Activated T-cell treated with anti-CD3 and anti-CD28 coated beads for 1 hour (primary cell): ENCODE measurements around the gene NEMP1.

Source experiments
- DNase-seq: peaks from one replicate; pipeline ENCODE4 v3.0.0-alpha.2; 2020; ENCODE audit warnings: low read depth

NEMP1 gene

GRCh38 chr12:57106021-57106708 lies 27.6 kb upstream of the NEMP1 start:
- no peak for DNase-seq

DNA sequence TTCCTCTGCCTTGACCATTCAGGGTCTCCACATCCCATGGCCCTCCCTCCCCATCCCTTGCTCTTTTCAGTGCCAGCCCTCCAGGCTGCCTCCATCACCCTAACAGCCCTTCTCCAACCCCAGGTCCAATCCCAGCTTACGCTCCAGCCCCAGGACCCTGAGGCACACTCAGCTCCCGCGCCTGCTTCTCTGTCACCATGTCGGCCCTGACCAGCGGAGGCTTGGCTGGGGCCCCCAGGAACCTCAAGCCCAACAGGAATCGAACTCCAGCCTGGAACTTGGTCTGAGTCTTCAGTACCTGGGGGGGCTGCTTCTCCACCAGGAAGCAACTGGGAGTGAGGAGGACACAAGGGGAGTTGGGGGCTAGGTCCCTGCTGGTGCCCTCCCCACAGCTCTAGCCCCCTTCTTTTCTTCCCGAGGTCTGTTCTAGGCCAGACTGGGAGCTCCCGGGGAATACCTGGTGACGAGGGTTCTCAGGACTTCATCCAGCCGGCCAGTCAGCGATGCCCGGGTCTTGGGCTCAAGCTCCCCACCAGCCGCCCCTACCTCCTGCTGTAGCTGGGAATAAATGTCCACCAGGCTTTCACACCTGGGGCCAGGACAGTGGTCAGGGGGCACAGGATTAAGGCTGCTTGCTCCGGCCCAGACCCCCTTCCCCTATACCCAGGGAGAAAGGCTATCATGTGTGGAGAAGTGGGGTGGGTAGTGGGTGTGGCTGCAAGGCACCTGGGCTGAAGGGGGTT lies 26.6 kb upstream of the NEMP1 start:
- no peak for DNase-seq

GRCh38 chr12:57104292-57104910 lies 25.8 kb upstream of the NEMP1 start:
- no peak for DNase-seq

DNA sequence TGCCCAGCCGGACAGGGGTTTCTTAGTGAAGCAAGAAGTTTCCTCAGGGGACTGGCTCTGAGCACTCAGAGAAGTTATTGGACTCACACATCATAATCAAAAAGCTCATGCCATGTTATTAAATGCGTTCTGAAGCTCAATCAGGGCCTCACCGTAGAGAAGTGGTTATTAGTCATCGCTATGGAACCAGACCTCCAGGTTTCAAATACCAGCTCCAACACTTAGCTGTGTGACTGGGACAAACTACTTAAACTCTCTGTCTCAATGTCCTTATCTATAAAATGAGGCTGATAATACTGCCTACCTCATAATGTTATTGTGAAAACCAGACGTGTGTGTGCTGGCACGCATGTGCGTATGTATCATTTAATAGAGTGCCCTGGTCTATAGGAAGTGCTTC lies 25.3 kb upstream of the NEMP1 start:
- no peak for DNase-seq

- no peak for DNase-seq
These were observed 23.5 kb upstream of the NEMP1 start for GRCh38 chr12:57101892-57102695.

DNA sequence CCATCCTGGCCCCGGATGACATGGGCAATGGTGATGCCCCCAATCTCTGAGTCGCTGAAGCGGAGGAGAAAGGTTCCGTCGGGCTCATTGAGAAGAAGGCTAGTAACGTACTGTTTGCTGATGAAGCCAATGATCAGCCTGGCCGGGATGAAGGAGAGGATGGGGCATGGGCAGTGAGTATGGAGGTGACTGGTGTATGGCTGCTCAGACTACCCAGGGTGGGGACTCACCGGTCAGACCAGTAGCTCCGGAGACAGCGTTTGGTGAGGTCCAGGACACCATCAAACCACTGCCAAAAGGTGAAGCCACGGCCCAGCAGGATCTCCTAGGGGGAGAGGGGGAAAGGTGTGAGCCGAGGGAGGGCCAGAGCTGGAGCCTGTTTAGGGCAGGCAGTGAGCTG lies 21.2 kb upstream of the NEMP1 start:
- no peak for DNase-seq

DNA sequence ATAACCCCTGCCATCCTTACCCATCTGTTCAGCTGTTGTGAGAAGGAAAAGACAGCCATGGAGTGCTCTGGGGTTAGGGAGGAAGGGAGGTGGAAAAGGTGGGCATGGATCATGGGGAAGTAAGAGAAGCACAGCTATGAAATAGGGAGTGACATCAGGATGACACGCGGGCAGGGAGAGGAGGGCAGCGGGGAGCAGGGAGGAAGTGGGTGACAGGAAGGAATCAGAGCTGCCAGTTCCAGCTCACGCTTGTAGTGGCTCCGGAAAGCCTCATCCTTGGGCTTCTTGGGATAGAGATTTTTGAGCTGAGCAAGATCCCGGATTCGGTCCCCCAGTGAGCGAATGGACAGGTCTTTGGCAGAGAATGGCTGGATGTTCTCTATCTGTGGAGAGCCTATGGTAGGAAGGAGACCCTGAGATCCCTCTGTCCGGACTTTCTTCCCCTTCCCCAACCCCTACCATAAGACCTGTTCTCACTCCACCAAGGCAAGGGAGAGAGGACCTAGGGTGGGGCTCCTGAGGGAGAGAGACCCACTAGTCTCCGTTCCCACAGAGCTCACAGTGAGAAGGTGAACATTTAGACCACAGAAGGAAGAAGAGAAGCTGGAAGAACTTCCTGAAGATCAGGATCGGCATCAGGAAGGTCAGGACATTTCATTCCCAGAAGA lies 20.6 kb upstream of the NEMP1 start:
- DNase-seq, result no peak

GRCh38 chr12:57098546-57098945 lies 20.0 kb upstream of the NEMP1 start:
- DNase-seq, result no peak

- DNase-seq, result no peak
These were observed 18.9 kb upstream of the NEMP1 start for GRCh38 chr12:57097554-57097835.

DNA sequence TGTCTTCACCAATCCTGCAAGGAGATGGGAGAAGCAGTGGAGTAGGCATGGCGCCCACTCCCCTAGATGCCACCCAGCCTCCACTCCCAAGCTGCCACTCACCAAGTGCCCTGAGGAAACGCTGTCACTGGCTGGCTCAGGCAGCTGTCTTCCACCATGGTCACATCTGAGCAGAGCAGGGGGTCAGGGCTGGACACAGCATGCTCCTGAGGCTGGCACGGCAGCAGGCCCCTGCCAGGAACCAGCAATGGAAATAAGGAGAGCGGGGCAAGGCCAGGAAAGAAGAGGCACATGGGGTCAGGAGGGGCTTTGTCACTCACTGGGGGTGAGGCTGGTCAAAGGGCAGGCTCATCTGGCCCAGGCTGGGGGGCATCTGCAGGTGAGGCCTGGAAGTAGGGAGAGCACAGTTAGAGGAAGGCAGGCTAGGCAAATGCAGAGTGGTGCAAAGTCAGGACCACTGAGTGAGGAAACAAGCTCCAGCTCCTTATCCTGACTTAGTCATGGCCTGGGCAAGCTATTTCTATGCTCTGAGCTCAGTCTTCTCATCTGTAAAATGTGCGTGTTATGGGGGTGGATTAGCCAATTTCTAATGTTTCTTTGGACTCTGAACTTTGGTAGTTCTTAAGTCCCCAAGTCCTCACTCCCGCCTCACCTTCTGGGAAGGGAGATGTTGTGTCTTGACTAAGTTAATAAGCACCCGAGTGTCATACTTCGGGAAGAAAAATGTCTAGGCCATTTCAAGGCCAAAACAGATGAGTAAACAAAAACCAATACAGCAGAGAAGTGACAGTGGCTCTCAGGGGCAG lies 18.4 kb upstream of the NEMP1 start:
- no peak for DNase-seq

- DNase-seq, result no peak
These were observed 17.5 kb upstream of the NEMP1 start for GRCh38 chr12:57096099-57096572.

DNA sequence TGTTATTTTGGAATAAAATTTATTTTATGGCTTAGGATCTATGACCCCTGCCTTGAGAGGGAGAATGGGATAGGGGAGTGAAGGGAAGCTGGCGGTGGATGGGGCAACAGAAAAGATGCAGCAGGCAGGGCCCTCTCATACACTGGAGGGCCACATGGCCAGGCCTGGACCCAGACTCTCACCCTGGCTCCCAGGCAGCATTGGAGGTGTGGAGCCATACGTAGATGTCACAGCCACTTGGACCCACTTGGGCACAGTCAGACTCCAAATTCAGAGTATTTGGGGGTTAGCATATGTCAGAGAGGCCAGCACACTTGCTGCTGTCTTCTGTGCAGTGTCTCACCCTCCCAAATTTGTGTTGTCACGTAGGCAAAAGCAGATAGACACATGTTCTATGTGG lies 16.8 kb upstream of the NEMP1 start:
- DNase-seq, result no peak

DNA sequence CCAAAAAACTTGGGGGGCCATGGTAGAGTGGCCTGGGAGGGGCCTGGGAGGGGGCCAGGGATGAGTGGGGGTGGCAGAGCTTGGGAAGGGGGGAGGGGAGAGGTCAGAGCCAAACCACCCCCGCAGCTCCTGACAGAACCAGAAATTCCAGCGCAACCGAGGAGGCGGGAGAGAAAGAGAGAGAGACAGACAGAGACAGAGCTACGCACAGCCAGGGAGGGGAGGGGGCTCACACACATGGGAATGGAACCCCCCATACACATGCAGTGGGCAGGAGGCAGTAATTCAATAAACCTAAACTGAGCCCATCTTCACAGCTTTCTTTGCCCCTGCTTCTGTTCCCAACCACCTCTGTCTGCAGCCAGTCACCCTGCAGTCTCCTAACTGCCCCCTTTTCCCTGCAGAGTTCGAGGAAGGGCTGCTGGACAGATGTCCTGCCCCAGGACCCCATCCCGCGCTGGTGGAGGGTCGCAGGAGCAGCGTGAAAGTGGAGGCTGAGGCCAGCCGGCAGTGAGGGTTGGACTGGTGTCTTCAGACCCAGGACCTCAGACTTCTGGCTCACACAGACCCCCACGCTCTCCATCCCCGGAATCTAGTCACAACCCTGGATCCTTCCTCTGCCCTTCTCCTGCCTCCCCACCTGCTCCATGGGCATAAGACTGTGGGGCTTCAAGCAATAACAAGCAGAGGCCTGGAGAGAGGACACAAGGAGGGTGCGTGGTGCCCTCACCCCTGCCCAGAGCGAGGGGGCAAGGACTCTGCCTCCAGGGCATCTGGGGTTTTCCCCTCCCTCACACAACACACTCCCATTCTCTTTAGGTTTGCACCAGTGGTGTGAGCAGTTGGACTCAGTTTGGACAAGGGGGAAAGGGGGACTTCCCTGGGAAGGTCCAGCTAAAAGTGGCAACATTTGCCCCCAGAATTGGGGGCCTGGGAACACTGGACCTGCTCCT lies 15.9 kb upstream of the NEMP1 start:
- DNase-seq, result no peak

GRCh38 chr12:57093415-57094207 lies 15.0 kb upstream of the NEMP1 start:
- DNase-seq, result peak; percentile 53

DNA sequence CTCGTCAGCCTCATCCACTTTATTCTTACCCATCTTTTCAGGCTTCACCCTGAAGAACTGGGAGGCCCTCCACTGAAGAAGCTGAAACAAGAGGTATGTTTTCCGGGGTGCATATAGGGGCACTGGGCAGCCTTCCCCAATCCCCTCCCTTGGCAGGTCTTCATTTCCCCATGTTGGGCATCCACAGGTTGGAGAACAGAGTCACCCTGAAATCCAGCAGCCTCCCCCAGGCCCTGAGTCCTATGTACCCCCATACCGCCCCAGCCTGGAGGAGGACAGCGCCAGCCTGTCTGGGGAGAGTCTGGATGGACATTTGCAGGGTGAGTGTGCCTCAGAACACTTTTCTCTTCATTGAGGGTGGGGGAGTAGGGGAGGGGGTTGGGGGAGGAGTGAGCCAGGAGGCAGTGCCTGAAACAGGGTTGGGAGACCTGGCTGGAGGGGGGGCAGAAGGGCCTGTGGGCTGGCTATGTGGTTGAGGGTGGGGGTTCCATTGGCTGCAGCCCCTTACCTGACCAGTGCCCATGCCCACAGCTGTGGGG lies 14.4 kb upstream of the NEMP1 start:
- DNase-seq, result no peak

- DNase-seq, result no peak
These were observed 13.9 kb upstream of the NEMP1 start for GRCh38 chr12:57092529-57092862.

DNA sequence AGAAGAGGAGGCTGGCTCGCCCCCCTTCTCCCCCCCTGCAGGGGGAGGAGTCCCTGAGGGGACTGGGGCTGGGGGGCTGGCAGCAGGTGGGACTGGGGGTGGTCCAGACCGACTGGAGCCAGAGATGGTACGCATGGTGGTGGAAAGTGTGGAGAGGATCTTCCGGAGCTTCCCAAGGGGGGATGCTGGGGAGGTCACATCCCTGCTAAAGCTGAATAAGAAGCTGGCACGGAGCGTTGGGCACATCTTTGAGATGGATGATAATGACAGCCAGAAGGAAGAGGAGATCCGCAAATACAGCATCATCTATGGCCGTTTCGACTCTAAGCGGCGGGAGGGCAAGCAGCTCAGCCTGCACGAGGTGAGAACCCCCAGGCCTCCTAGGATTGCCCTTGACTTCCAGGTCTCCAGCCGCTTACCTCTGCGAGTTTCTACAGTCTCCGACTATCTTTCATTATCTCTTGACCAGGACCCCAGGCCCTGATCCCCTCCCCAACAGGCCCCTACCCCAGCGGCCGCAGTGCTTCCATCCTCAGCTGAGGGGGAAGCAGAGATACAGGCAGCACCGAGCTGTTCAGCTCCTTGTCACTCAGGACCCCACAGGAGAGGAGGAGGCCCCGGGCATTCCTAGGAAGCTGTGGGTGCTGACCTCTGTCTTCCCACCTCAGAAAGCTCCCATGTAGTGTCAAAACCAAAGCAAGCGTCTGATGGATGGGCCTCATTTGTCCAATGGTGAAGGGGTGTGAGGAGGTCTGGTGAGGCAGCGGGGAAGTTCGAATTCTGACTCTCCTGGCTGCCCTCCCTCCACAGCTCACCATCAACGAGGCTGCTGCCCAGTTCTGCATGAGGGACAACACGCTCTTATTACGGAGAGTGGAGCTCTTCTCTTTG lies 13.3 kb upstream of the NEMP1 start:
- DNase-seq, result no peak
